ENCODE data around the gene KLRB1. TPM values are rescaled to one million over a fixed set of nuclear protein-coding genes. Genes with fewer than 3 reads are reported as not detected.

The KLRB1 gene
- total RNA-seq, 1 donor from 2014 or later = not detected

DNA sequence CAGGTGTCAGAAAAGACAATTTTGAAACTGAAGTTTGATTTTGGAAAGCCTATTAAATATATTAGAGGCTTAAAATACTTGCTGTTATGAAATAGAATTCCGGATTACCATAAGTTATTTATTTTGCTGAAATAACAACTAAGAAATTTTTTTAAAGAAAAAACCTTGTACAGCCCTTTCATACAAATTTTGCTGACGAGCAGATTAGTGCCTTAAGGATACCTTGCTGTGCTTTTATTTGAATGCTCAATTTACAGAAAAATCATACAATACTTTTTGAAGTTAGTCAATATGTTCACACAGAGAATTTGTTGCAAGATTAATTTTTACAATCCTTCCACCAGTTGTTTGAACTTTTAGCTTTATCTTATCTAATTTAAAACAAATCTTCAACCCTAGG, 32.3 kb upstream of the KLRB1 start:
- TF ChIP-seq, protein P1, sequence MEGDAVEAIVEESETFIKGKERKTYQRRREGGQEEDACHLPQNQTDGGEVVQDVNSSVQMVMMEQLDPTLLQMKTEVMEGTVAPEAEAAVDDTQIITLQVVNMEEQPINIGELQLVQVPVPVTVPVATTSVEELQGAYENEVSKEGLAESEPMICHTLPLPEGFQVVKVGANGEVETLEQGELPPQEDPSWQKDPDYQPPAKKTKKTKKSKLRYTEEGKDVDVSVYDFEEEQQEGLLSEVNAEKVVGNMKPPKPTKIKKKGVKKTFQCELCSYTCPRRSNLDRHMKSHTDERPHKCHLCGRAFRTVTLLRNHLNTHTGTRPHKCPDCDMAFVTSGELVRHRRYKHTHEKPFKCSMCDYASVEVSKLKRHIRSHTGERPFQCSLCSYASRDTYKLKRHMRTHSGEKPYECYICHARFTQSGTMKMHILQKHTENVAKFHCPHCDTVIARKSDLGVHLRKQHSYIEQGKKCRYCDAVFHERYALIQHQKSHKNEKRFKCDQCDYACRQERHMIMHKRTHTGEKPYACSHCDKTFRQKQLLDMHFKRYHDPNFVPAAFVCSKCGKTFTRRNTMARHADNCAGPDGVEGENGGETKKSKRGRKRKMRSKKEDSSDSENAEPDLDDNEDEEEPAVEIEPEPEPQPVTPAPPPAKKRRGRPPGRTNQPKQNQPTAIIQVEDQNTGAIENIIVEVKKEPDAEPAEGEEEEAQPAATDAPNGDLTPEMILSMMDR (conservative IDR thresholded peaks at IDR 0.05) = no peak
- H3K9me3 Mint-ChIP-seq = peaks cover 6% of the 10 kb centered on the region
- H3K27ac Mint-ChIP-seq = no peak overlapping the region
- H3K4me3 Mint-ChIP-seq = no peak overlapping the region
- H3K4me1 Mint-ChIP-seq (ENCODE audit: unreplicated experiment) = no peaks in the 10 kb centered on the region
- no peak for DNase-seq (ENCODE audit: extremely low spot score, unreplicated experiment)
- no peaks in the 10 kb centered on the region for H3K27me3 Mint-ChIP-seq
- peaks cover 17% of the 10 kb centered on the region for H3K36me3 Mint-ChIP-seq

DNA sequence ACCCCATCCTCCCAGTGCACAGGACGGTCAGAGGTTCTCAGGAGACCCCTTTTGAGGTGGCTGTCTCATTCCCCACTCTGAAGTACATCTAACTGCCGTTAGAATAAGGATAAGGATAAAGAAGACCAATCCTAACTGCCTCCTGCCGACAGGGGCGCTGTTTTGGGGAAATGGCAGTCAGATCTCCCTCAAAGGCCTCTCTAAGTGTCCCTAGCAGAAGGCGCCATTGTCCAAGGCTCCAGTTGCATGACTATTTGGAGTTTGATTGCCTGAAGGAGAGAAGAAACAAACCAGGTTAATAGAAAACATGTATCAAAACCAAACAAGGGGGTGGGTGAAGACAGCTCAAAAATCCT, 29.1 kb upstream of the KLRB1 start:
- TF ChIP-seq, protein P1 (conservative IDR thresholded peaks at IDR 0.05) = no peak
- Mint-ChIP-seq H3K9me3 (peaks cover 15% of the 10 kb centered on the region), H3K27me3 (peaks cover 5% of the 10 kb centered on the region), H3K36me3 (peaks cover 27% of the 10 kb centered on the region), H3K27ac (no peak overlapping the region), H3K4me3 (no peak overlapping the region), H3K4me1 (ENCODE audit: unreplicated experiment) (no peaks in the 10 kb centered on the region)
- DNase-seq (ENCODE audit: extremely low spot score, unreplicated experiment) = no peak

DNA sequence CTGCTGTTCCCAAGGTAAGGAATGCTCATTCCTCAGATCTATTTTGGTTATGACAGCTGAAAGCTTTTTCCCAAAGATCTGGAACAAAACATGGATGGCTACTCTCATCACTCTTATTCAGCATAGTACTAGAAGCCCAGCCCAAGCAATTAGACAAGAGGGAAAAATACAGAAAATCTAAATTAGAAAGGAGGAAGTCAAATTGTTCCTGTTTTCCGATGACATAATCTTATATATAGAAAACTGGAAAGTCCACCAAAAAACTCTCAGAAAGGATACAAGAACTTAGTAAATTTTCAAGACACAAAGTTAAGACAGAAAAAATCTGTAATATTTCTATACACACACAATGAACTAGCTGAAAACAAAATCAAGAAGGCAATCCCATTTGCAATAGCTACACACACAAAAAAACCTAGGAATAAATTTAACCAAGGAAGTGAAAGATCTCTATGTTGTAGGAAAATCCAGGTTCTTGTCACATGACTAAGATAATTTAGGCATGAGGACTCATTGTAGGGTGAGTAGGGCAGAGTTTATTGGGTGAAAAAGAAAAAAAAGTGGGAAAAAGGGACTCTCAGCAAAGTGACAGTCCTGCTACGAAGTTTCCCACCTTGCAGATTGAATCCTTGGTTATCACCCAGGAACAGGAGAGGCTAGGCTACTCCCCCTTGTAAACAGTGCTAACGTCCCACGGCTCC, 28.6 kb upstream of the KLRB1 start:
- TF ChIP-seq, protein P1 (conservative IDR thresholded peaks at IDR 0.05) = no peak
- peaks cover 15% of the 10 kb centered on the region for H3K9me3 Mint-ChIP-seq
- H3K36me3 Mint-ChIP-seq = peaks cover 31% of the 10 kb centered on the region

DNA sequence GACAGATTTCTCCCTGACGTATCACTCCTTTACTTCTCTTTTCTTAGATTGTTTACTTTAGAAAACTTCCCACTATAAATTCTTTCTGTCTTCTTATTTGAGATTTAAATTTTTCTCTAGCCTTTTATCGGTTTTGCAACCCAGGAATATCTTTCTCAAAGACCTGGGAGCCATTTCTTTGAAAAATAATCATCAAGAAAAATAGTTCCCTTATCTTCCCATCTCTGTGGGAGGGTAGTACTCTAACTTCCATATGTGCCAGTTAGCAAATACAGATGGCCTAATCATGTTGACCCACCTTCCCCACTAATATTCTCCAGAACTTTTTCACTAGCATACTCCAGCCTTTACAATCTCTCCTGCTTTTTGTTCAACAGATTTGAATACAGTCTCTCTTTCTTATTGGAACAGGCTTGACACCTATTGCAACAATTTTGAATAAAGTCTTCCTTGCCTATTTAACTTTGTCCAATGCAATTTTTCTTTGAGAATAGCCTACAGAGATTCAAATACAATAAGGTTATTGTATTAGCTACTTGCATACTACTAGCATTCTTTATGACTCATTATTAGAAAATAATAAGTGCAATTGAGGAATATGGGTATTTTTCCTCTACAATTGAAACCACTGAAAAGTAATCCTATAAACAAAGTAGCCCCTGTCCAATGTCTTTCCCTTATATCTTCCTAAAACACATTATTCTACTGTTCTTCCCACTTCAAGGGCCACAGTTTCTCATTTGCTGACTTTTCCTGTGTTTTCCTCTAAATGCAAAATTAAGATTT, 27.4 kb upstream of the KLRB1 start:
- H3K4me3 Mint-ChIP-seq = no peak overlapping the region
- H3K9me3 Mint-ChIP-seq = peaks cover 15% of the 10 kb centered on the region
- peaks cover 5% of the 10 kb centered on the region for H3K27me3 Mint-ChIP-seq
- DNase-seq (ENCODE audit: extremely low spot score, unreplicated experiment) = no peak
- H3K27ac Mint-ChIP-seq = no peak overlapping the region
- H3K4me1 Mint-ChIP-seq (ENCODE audit: unreplicated experiment) = no peaks in the 10 kb centered on the region
- H3K36me3 Mint-ChIP-seq = peaks cover 35% of the 10 kb centered on the region
- TF ChIP-seq, protein P1 (conservative IDR thresholded peaks at IDR 0.05) = no peak

More for the DNA sequence above, 28.6 kb upstream of the KLRB1 start:
- Mint-ChIP-seq H3K27me3 (peaks cover 5% of the 10 kb centered on the region), H3K4me3 (no peak overlapping the region), H3K27ac (no peak overlapping the region), H3K4me1 (ENCODE audit: unreplicated experiment) (no peaks in the 10 kb centered on the region)
- no peak for DNase-seq (ENCODE audit: extremely low spot score, unreplicated experiment)

DNA sequence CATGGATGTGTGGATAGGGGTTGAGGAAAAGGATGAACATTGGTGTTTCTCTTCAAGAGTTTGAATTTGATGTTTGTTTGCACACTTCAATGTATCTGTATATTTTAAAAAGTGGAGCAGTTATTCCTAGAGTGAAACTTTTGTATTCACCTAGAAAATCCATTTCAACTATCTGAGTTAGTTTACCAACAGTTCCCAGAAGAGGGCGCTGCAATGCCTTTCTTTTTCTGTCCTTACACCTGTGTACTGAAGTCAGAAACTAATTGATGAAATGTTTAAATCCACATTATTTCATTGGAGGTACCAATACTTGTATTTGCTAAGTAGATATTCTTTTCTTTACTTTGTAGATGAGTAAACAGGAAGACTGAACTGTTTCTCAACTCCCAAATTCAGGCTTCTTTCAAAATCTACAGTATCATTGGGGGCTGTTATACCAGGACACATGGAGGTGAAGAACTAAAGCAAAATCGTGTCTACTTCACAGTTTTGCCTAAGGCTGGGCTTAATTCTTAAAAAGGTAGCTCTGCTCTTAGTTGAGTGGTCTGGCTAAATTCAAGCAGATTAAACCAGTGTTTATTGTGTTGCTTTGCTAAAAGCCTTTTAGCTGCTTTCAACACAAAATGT, 26.6 kb upstream of the KLRB1 start:
- DNase-seq (ENCODE audit: extremely low spot score, unreplicated experiment) = no peak
- H3K4me3 Mint-ChIP-seq = no peak overlapping the region
- TF ChIP-seq, protein P1 (conservative IDR thresholded peaks at IDR 0.05) = peak; percentile 76

More for the DNA sequence above, 26.6 kb upstream of the KLRB1 start:
- H3K36me3 Mint-ChIP-seq = peaks cover 32% of the 10 kb centered on the region
- H3K9me3 Mint-ChIP-seq = peaks cover 15% of the 10 kb centered on the region
- H3K27ac Mint-ChIP-seq = no peak overlapping the region
- peaks cover 5% of the 10 kb centered on the region for H3K27me3 Mint-ChIP-seq
- no peaks in the 10 kb centered on the region for H3K4me1 Mint-ChIP-seq (ENCODE audit: unreplicated experiment)

Data from type B pancreatic cell (in vitro differentiated cells).